Measurements from ENCODE around the gene FEN1. TPM values are rescaled to one million over a fixed set of nuclear protein-coding genes. Genes with fewer than 3 reads are reported as not detected.

Gene FEN1
- total RNA-seq, 4 donors from 2014 or later: 7.1 to 14.2 (median 8.1) TPM

GRCh38 chr11:61820174-61820573, 27.5 kb downstream of the FEN1 start:
- 94 to 97% methylated on average over 2 of the region's 2 CpGs for WGBS, 2 donors (ENCODE audit: low coverage in 1 of 2)
- no peaks in the 10 kb centered on the region for H3K36me3 ChIP-seq
- no peak overlapping the region for H3K27ac ChIP-seq
- ATAC-seq: no peak
- H3K4me3 ChIP-seq: no peak overlapping the region
- H3K4me1 ChIP-seq: peaks cover 0 to 22% (median 0%) of the 10 kb centered on the region in 3 donors
- TF ChIP-seq POLR2A (IDR thresholded peaks at IDR 0.05) (no peak), POLR2AphosphoS5 (IDR thresholded peaks at IDR 0.05) (no peak), CTCF (IDR thresholded peaks at IDR 0.05) (no peak), EP300 (IDR thresholded peaks at IDR 0.05) (no peak)
- no peaks in the 10 kb centered on the region for H3K27me3 ChIP-seq
- H3K9me3 ChIP-seq: no peaks in the 10 kb centered on the region

GRCh38 chr11:61826930-61827570, 34.3 kb downstream of the FEN1 start:
- WGBS, 2 donors (ENCODE audit: low coverage in 1 of 2): 17 to 24% methylated on average over 5 to 15 of the region's 23 CpGs
- peak; percentile 1 for ATAC-seq
- peaks cover 3 to 54% (median 24%) of the 10 kb centered on the region in 3 donors for H3K4me1 ChIP-seq

GRCh38 chr11:61827571-61828378, 35.1 kb downstream of the FEN1 start, which contains the start of gene FADS2:
Gene FADS2 (plus strand): TSS chr11:61828300. CDS start chr11:61828391, 91 bp downstream.
- WGBS, 2 donors (ENCODE audit: low coverage in 1 of 2): 0 to 1% methylated on average over 1 to 22 of the region's 83 CpGs
- ATAC-seq: peak; percentile 86
- peak; percentile 69 to 75 for TF ChIP-seq POLR2A (IDR thresholded peaks at IDR 0.05)
- TF ChIP-seq EP300 (IDR thresholded peaks at IDR 0.05): no peak
- peak; percentile 56 for TF ChIP-seq POLR2AphosphoS5 (IDR thresholded peaks at IDR 0.05)
- TF ChIP-seq CTCF (IDR thresholded peaks at IDR 0.05): peak in 3 of 4 experiments; percentile 5 to 42 (median 40)
- Histone ChIP-seq H3K27me3 (no peaks in the 10 kb centered on the region), H3K4me3 (peak within 1 kb of the TSS; percentile 42 to 75), H3K27ac (peak within 1 kb of the TSS; percentile 79 to 93 (median 84)), H3K36me3 (no peaks in the 10 kb centered on the region), H3K4me1 (peaks cover 3 to 62% (median 24%) of the 10 kb centered on the region in 3 donors), H3K9me3 (no peaks in the 10 kb centered on the region)

More at GRCh38 chr11:61826930-61827570, 34.3 kb downstream of the FEN1 start:
- TF ChIP-seq CTCF (IDR thresholded peaks at IDR 0.05): no peak
- no peak for TF ChIP-seq POLR2AphosphoS5 (IDR thresholded peaks at IDR 0.05)
- no peak for TF ChIP-seq EP300 (IDR thresholded peaks at IDR 0.05)
- TF ChIP-seq POLR2A (IDR thresholded peaks at IDR 0.05): no peak
- Histone ChIP-seq H3K36me3 (no peaks in the 10 kb centered on the region), H3K27me3 (no peaks in the 10 kb centered on the region), H3K9me3 (no peaks in the 10 kb centered on the region), H3K4me3 (peak overlapping the region; percentile 42 to 75), H3K27ac (peak overlapping the region; percentile 79 to 93 (median 84))

- H3K4me3 ChIP-seq: peak overlapping the region; percentile 42 to 75
- H3K36me3 ChIP-seq: no peaks in the 10 kb centered on the region
- H3K27me3 ChIP-seq: no peaks in the 10 kb centered on the region
- WGBS, 2 donors (ENCODE audit: low coverage in 1 of 2): 0% methylated on average over 3 to 13 of the region's 16 CpGs
- ATAC-seq: no peak
- H3K27ac ChIP-seq: peak overlapping the region; percentile 79 to 93 (median 84)
- H3K4me1 ChIP-seq: peaks cover 3 to 64% (median 24%) of the 10 kb centered on the region in 3 donors
- no peak for TF ChIP-seq POLR2A (IDR thresholded peaks at IDR 0.05)
- no peak for TF ChIP-seq POLR2AphosphoS5 (IDR thresholded peaks at IDR 0.05)
- TF ChIP-seq CTCF (IDR thresholded peaks at IDR 0.05): no peak
- no peak for TF ChIP-seq EP300 (IDR thresholded peaks at IDR 0.05)
- no peaks in the 10 kb centered on the region for H3K9me3 ChIP-seq
Observed at GRCh38 chr11:61828379-61828628, 35.6 kb downstream of the FEN1 start.

Data from gastroesophageal sphincter (tissue), 4 donors.